ENCODE measurements around the gene PNPLA1. TPM values are rescaled to one million over a fixed set of nuclear protein-coding genes. Genes with fewer than 3 reads are reported as not detected.

Gene PNPLA1
- 0.36 and 0.68 TPM in 2 replicates for total RNA-seq

GRCh38 chr6:36269834-36270705, at the start of gene PNPLA1:
PNPLA1 (plus strand) TSS chr6:36270060; CDS start chr6:36270460, 400 bp downstream.

GRCh38 chr6:36336779-36337241, 67.0 kb downstream of the PNPLA1 start, which contains the start of gene BNIP5:
BNIP5 (minus strand) TSS chr6:36336888; CDS start chr6:36330690, 6,198 bp downstream.

Other genes with a start within 250 kb of the PNPLA1 start
- not detected in 2 replicates for gene SLC26A8, start 245.4 kb upstream of the PNPLA1 start, total RNA-seq
- gene MAPK14, start 242.3 kb upstream of the PNPLA1 start, total RNA-seq, result 44.4 and 70.5 TPM in 2 replicates
- 55.0 and 86.6 TPM in 2 replicates for gene MAPK13, start 139.5 kb upstream of the PNPLA1 start, total RNA-seq
- gene BRPF3, start 73.3 kb upstream of the PNPLA1 start, total RNA-seq, result 8.2 and 17.4 TPM in 2 replicates
- gene BNIP5, start 66.8 kb downstream of the PNPLA1 start, total RNA-seq, result not detected in 2 replicates
- under 0.01 and 0.36 TPM in 2 replicates for gene ETV7, start 117.6 kb downstream of the PNPLA1 start, total RNA-seq
- under 0.01 TPM in 1 of 2 replicates, not detected in the other for gene PXT1, start 172.8 kb downstream of the PNPLA1 start, total RNA-seq
- gene KCTD20, start 172.9 kb downstream of the PNPLA1 start, total RNA-seq, result 33.8 and 37.4 TPM in 2 replicates